Cardiac fibroblast (primary cell): ENCODE data around the gene KCNQ2.

Source experiments
- DNase-seq, 2 donors: peaks; one replicate each; pipeline versions ENCODE4 v3.0.0 to v3.0.0-alpha.2; 2010; ENCODE audit warnings: low read depth in 2 of 2
- H3K4me3 ChIP-seq, 2 donors: replicated peaks in 1 of 2; 1 replicate in 1 of 2; 2 replicates in 1 of 2; pipeline ENCODE4 v1.5.1; 2011; ENCODE audit warnings: low read depth in 2 of 2, low read length in 2 of 2, mild to moderate bottlenecking in 2 of 2, moderate library complexity in 1 of 2
- TF ChIP-seq, protein P1 (sequence below): IDR thresholded peaks from one replicate; pipeline ENCODE4 v1.5.1; 2011; ENCODE audit warnings: low read depth, mild to moderate bottlenecking, low read length, inconsistent platforms

The KCNQ2 gene

DNA sequence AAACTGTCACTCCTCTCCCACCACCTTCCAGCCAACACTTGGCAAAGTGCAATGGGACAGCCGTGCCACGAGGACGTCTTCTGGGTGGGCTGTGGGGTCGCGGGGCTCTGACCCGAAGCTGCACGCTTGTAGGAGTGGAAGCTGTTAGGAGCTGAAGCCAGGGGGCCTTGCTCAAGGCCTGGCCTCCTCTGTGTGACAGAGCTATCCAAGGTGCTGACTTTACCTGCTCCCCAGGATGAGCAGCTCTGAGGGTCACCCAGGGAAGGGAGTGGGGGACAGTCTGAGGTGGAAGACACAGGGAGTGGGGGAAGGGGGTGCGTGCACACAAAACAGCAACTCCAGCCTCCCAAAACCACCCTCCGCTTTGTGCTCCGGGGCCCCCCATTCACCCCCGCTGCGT, 93.8 kb downstream of the KCNQ2 start:
- no peak for DNase-seq
- TF ChIP-seq, protein P1, sequence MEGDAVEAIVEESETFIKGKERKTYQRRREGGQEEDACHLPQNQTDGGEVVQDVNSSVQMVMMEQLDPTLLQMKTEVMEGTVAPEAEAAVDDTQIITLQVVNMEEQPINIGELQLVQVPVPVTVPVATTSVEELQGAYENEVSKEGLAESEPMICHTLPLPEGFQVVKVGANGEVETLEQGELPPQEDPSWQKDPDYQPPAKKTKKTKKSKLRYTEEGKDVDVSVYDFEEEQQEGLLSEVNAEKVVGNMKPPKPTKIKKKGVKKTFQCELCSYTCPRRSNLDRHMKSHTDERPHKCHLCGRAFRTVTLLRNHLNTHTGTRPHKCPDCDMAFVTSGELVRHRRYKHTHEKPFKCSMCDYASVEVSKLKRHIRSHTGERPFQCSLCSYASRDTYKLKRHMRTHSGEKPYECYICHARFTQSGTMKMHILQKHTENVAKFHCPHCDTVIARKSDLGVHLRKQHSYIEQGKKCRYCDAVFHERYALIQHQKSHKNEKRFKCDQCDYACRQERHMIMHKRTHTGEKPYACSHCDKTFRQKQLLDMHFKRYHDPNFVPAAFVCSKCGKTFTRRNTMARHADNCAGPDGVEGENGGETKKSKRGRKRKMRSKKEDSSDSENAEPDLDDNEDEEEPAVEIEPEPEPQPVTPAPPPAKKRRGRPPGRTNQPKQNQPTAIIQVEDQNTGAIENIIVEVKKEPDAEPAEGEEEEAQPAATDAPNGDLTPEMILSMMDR, result no peak
- H3K4me3 ChIP-seq, result no peak overlapping the region

DNA sequence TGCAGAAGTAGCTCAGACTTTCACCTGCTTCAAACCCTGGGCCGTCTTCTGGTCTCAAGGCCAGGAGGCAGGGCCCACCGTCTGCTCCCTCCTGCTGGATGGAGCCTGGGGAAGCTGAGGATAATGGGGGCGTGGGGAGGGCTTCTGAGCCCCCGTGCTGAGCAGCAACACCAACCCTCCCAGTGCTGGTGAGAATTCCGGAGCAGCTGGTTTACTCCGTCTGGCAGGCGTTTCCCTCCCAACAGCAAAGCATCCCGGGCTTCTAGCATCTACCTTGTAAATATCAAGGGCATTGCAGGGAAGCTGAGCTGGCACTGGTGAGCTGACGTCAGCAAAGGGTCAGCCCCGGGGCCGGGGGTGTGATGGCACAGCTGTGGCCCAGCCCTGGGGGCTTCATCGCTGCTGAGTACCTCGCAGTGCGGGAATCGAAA, 94.5 kb downstream of the KCNQ2 start:
- no peak overlapping the region for H3K4me3 ChIP-seq
- no peak for DNase-seq
- TF ChIP-seq, protein P1, result no peak

DNA sequence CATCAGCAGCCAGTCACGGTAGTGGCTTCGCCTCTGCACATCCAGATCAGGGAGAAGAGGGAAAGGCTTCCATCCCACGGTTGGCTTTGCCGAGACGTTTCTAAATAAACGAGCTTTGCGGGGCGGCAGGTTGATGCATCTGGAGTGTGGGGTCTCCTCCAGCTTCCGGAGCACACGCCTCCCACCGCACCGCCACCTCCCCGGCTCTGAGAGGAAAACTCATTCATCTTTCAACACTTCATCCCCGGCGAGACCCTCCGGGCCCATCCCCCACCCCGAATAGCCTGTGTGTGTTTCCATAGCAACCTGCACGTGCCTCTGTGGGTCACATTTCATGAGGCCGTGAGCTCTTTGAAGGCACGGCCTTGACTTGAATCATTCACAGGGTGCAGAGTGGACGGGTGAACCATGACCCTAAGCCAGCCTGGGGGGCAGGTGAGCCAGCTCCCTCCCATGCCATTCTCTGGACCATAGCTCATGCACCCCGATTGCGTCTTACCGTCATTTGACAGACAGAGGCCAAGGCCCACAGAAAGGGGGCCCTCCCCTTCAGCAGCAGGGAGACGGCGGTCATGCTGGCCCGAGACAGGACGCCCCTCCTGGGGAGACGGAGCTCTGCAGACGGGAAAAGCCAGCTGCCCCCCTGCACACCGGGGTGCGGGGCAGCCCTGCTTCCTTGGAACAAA, 95.1 kb downstream of the KCNQ2 start:
- no peak overlapping the region for H3K4me3 ChIP-seq
- TF ChIP-seq, protein P1, result no peak
- no peak for DNase-seq

DNA sequence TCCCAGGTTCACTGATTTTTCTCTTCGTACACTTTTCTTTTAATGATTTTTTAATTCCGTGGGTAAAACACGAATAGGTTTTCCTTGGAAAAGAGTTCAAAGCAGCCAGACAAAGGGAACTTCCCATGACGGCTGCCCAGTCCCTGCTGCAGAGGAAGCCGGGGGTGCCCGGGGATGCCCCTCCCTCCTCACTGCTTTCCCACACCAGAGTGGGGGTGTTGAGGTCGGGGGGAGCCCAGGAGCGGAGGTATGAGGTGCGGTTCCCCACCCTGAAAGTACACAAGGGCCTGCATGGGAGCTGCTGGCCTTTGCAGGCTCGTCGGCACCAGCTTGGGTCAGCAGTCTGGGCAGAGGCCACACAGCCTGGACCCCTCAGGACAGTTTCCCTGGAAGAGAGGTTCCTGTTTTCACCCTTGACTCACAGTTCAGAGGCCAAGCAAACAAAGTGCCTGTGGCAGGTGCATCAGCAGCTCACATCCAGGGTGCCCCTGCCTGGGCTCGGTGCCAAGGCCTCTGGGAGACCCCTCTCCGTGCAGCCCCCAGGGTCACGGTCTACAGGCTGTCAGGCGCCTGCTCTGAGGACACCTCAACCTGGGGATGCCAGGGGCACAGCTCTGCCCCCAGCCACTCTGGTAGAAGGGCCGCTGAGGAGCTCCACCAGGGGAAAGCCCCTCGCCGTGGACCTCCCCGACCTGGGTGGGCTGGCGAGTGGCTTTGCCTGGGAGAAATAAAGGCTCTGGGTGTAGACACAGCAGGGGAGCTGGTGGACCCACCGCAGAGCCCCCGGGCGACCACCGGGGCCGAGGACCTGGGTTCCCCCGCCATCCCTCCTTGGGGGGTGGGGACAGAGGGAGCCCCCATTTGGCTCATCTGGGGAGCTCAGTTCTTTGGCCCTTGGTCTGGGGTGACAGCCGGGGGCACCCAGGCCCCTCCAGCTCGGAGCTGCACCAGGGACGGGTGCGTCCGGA, 95.9 kb downstream of the KCNQ2 start:
- H3K4me3 ChIP-seq, result no peak overlapping the region
- no peak for DNase-seq
- TF ChIP-seq, protein P1, result no peak

DNA sequence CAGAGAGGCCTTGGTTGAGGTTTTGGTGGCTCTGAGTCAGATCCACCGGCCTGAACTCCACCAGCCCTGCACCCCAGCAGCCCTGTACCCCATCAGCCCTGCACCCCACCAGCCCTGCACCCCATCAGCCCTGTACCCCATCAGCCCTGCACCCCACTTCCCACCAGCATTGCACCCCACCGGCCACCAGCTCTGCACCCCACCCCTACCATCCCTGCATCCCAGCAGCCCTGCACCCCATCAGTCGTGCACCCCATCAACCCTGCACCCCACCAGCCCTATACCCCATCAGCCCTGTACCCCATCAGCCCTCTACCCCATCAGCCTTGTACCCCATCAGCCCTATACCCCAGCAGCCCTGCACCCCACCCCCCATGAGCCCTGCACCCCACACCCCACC, 97.0 kb downstream of the KCNQ2 start:
- DNase-seq, result no peak
- no peak overlapping the region for H3K4me3 ChIP-seq
- TF ChIP-seq, protein P1, result no peak

DNA sequence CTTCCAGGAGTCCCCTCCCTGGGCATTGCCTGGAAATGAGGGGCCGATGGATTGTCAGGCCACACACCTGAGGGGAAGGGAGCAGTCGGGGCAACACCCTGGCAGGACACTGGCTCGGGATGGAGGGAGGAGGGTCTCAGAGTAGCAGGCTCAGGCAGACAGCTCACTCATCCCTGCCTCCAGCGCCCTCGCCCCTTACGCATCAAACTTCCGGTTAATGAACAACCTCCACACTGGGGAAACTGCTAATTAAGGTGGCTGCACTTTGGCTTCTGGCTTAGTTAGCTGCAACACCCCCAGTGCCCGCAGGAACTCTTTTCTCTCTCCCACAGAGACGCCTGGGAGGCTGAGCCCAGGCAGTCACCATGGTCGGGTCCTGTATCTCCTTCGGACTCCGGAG, 98.0 kb downstream of the KCNQ2 start:
- TF ChIP-seq, protein P1, result no peak
- no peak for DNase-seq
- H3K4me3 ChIP-seq, result no peak overlapping the region
